ENCODE measurements around the gene CREBBP. TPM values are rescaled to one million over a fixed set of nuclear protein-coding genes. Genes with fewer than 3 reads are reported as not detected.
A peak's percentile ranks its signal among the peaks of the same experiment; 100 is the strongest.

CREBBP gene
- total RNA-seq, 1 donor from 2014 or later = 53.0 TPM

DNA sequence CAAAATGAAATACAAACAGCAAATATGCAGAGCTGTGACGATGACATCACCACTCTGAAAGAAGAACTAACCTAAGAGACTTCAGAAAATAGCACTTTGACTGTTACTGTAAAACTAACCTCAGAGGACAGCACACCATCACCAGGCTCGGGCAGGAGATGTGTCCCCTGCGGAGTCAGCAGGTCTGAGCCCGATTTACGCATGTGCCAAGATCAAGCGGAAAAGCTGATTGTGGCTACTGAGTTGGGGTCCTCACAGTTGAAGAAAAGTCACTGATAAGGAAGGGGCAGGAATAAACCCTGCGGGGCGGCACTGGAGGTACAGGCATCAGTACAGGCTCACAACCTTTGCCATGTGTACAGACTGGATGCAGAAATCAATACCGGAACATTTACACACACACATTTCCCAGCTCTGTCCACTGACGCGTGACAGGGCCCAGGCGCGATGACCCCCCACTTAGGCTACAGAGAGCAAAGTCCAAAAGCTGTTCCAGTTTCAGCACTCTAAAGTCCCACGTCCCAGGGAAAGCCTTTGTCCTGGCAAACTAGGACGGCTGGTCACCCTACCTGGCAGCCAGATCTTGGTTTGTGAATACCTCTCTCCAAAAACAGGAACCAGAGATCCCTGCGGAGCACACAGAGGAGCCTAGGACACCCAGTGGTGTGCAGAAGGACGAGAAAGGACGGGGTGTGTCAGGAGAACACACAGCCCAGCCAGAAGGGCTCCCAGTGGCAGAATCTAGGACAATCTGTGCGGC lies 184.7 kb downstream of the CREBBP start:
- no peak for DNase-seq (ENCODE audit: low read depth)
- no peak overlapping the region for H2AFZ ChIP-seq (ENCODE audit: low read depth, low read length)
- Mint-ChIP-seq H3K36me3 (ENCODE audit: low read depth, unreplicated experiment) (peaks cover 14% of the 10 kb centered on the region), H3K4me1 (ENCODE audit: low read depth, unreplicated experiment) (peaks cover 13% of the 10 kb centered on the region), H3K4me3 (ENCODE audit: unreplicated experiment) (no peak overlapping the region), H3K27ac (ENCODE audit: unreplicated experiment) (no peak overlapping the region), H3K27me3 (ENCODE audit: low read depth, unreplicated experiment) (no peaks in the 10 kb centered on the region), H3K9me3 (ENCODE audit: unreplicated experiment) (no peaks in the 10 kb centered on the region)
- peaks cover 2% of the 10 kb centered on the region for H3K4me1 ChIP-seq (ENCODE audit: insufficient read depth, low read length)
- H3K9me3 ChIP-seq (ENCODE audit: insufficient read depth, low read depth, low read length) = no peaks in the 10 kb centered on the region
- no peaks in the 10 kb centered on the region for H3K27me3 ChIP-seq (ENCODE audit: insufficient read depth, low read length)
- TF ChIP-seq EZH2 (IDR thresholded peaks at IDR 0.05; ENCODE audit: insufficient read depth, low read length) = no peak
- TF ChIP-seq, protein P1, sequence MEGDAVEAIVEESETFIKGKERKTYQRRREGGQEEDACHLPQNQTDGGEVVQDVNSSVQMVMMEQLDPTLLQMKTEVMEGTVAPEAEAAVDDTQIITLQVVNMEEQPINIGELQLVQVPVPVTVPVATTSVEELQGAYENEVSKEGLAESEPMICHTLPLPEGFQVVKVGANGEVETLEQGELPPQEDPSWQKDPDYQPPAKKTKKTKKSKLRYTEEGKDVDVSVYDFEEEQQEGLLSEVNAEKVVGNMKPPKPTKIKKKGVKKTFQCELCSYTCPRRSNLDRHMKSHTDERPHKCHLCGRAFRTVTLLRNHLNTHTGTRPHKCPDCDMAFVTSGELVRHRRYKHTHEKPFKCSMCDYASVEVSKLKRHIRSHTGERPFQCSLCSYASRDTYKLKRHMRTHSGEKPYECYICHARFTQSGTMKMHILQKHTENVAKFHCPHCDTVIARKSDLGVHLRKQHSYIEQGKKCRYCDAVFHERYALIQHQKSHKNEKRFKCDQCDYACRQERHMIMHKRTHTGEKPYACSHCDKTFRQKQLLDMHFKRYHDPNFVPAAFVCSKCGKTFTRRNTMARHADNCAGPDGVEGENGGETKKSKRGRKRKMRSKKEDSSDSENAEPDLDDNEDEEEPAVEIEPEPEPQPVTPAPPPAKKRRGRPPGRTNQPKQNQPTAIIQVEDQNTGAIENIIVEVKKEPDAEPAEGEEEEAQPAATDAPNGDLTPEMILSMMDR (IDR thresholded peaks at IDR 0.05; ENCODE audit: insufficient read depth, low read depth, low read length) = no peak
- peaks cover 29% of the 10 kb centered on the region for H4K20me1 ChIP-seq (ENCODE audit: insufficient read depth, low read length)
- H3K4me2 ChIP-seq (ENCODE audit: low read length) = no peak overlapping the region
- no peak overlapping the region for H3K4me3 ChIP-seq (ENCODE audit: insufficient read depth, low read depth, low read length)
- no peak overlapping the region for H3K27ac ChIP-seq (ENCODE audit: low read depth, low read length)
- no peak for FAIRE-seq
- H3K9ac ChIP-seq (ENCODE audit: low read length) = no peak overlapping the region
- peaks cover 26% of the 10 kb centered on the region for H3K79me2 ChIP-seq (ENCODE audit: insufficient read depth, low read length)
- no peaks in the 10 kb centered on the region for H3K36me3 ChIP-seq (ENCODE audit: insufficient read depth, low read length)

DNA sequence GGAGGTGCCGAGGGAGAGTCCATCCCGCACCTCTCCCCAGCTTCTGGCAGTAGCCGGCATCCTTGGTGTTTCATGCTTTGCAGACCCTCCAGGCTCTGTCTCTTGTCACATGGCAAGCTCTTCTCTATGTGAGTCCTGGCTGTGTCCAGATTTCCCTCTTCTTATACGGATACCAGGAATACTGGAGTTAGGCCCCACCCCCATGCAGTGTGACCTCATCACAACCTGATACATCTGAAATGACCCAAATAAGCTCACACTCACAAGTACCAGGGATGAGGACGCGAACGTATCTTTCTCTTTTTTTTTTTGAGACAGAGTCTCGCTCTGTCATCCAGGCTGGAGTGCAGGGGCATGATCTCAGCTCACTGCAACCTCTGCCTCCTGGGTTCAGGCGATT lies 186.5 kb downstream of the CREBBP start:
- Histone ChIP-seq H2AFZ (ENCODE audit: low read depth, low read length) (no peak overlapping the region), H4K20me1 (ENCODE audit: insufficient read depth, low read length) (peaks cover 32% of the 10 kb centered on the region), H3K27ac (ENCODE audit: low read depth, low read length) (no peak overlapping the region), H3K79me2 (ENCODE audit: insufficient read depth, low read length) (peaks cover 26% of the 10 kb centered on the region), H3K4me2 (ENCODE audit: low read length) (no peak overlapping the region), H3K36me3 (ENCODE audit: insufficient read depth, low read length) (no peaks in the 10 kb centered on the region), H3K27me3 (ENCODE audit: insufficient read depth, low read length) (no peaks in the 10 kb centered on the region), H3K4me1 (ENCODE audit: insufficient read depth, low read length) (peaks cover 9% of the 10 kb centered on the region), H3K4me3 (ENCODE audit: insufficient read depth, low read depth, low read length) (no peak overlapping the region), H3K9ac (ENCODE audit: low read length) (no peak overlapping the region), H3K9me3 (ENCODE audit: insufficient read depth, low read depth, low read length) (no peaks in the 10 kb centered on the region)
- Mint-ChIP-seq H3K9me3 (ENCODE audit: unreplicated experiment) (no peaks in the 10 kb centered on the region), H3K27ac (ENCODE audit: unreplicated experiment) (no peak overlapping the region), H3K36me3 (ENCODE audit: low read depth, unreplicated experiment) (peaks cover 18% of the 10 kb centered on the region), H3K4me1 (ENCODE audit: low read depth, unreplicated experiment) (peaks cover 17% of the 10 kb centered on the region), H3K4me3 (ENCODE audit: unreplicated experiment) (no peak overlapping the region), H3K27me3 (ENCODE audit: low read depth, unreplicated experiment) (no peaks in the 10 kb centered on the region)
- TF ChIP-seq EZH2 (IDR thresholded peaks at IDR 0.05; ENCODE audit: insufficient read depth, low read length) = no peak
- TF ChIP-seq, protein P1 (IDR thresholded peaks at IDR 0.05; ENCODE audit: insufficient read depth, low read depth, low read length) = no peak
- FAIRE-seq (no peak), DNase-seq (ENCODE audit: low read depth) (no peak)

DNA sequence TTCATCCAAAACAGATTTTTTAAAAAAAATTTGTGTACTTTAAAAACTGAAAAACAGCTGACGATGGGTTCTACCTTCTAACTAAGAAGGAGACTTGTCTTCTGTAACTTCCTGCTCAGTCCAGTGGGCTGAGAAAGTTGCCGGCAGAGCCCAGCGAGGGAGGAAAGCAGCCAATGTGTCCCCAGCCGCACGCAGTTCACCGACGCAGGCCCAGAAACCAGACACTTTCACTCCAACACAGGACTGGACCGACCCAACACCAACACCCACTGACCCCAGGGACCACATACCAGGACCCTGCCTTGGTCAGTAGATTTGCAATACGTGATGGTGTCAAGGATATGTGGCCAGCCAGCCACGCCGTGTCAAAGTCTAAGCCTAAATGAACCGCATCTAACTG lies 188.8 kb downstream of the CREBBP start:
- H2AFZ ChIP-seq (ENCODE audit: low read depth, low read length) = no peak overlapping the region
- H3K36me3 Mint-ChIP-seq (ENCODE audit: low read depth, unreplicated experiment) = peaks cover 21% of the 10 kb centered on the region
- no peak overlapping the region for H3K4me2 ChIP-seq (ENCODE audit: low read length)
- H3K36me3 ChIP-seq (ENCODE audit: insufficient read depth, low read length) = peaks cover 13% of the 10 kb centered on the region
- H3K4me3 ChIP-seq (ENCODE audit: insufficient read depth, low read depth, low read length) = no peak overlapping the region
- H3K9me3 ChIP-seq (ENCODE audit: insufficient read depth, low read depth, low read length) = no peaks in the 10 kb centered on the region
- DNase-seq (ENCODE audit: low read depth) = no peak
- H3K9ac ChIP-seq (ENCODE audit: low read length) = no peak overlapping the region
- H3K27ac ChIP-seq (ENCODE audit: low read depth, low read length) = no peak overlapping the region
- FAIRE-seq = no peak
- no peaks in the 10 kb centered on the region for H3K27me3 Mint-ChIP-seq (ENCODE audit: low read depth, unreplicated experiment)
- H3K27ac Mint-ChIP-seq (ENCODE audit: unreplicated experiment) = peak overlapping the region; percentile 18
- H3K9me3 Mint-ChIP-seq (ENCODE audit: unreplicated experiment) = no peaks in the 10 kb centered on the region
- H3K4me1 ChIP-seq (ENCODE audit: insufficient read depth, low read length) = peaks cover 9% of the 10 kb centered on the region
- peaks cover 29% of the 10 kb centered on the region for H4K20me1 ChIP-seq (ENCODE audit: insufficient read depth, low read length)
- H3K79me2 ChIP-seq (ENCODE audit: insufficient read depth, low read length) = peaks cover 20% of the 10 kb centered on the region
- no peak overlapping the region for H3K4me3 Mint-ChIP-seq (ENCODE audit: unreplicated experiment)
- H3K4me1 Mint-ChIP-seq (ENCODE audit: low read depth, unreplicated experiment) = peaks cover 12% of the 10 kb centered on the region
- no peak for TF ChIP-seq EZH2 (IDR thresholded peaks at IDR 0.05; ENCODE audit: insufficient read depth, low read length)
- TF ChIP-seq, protein P1 (IDR thresholded peaks at IDR 0.05; ENCODE audit: insufficient read depth, low read depth, low read length) = no peak
- H3K27me3 ChIP-seq (ENCODE audit: insufficient read depth, low read length) = no peaks in the 10 kb centered on the region

Data from astrocyte (in vitro differentiated cells and primary cell).